ENCODE data around the gene RRN3. TPM values are rescaled to one million over a fixed set of nuclear protein-coding genes. Genes with fewer than 3 reads are reported as not detected.
"Not testable (repeated sequence)": the region's sequence is repeated elsewhere in the genome, so short reads cannot be mapped to it uniquely, and the experiment has no call there.

RRN3 gene, protein sequence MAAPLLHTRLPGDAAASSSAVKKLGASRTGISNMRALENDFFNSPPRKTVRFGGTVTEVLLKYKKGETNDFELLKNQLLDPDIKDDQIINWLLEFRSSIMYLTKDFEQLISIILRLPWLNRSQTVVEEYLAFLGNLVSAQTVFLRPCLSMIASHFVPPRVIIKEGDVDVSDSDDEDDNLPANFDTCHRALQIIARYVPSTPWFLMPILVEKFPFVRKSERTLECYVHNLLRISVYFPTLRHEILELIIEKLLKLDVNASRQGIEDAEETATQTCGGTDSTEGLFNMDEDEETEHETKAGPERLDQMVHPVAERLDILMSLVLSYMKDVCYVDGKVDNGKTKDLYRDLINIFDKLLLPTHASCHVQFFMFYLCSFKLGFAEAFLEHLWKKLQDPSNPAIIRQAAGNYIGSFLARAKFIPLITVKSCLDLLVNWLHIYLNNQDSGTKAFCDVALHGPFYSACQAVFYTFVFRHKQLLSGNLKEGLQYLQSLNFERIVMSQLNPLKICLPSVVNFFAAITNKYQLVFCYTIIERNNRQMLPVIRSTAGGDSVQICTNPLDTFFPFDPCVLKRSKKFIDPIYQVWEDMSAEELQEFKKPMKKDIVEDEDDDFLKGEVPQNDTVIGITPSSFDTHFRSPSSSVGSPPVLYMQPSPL
- total RNA-seq, result 39.4 TPM

GRCh38 chr16:15093955-15094827 is at the start of gene RRN3:
RRN3 (minus strand) TSS chr16:15094272; CDS start chr16:15094233, 39 bp downstream.
- DNase-seq (ENCODE audit: low spot score), result peak; percentile 95

GRCh38 chr16:15143601-15144091 is 49.6 kb upstream of the RRN3 start:
- DNase-seq (ENCODE audit: low spot score), result not testable (repeated sequence)

- not testable (repeated sequence) for DNase-seq (ENCODE audit: low spot score)
Observed at GRCh38 chr16:15142891-15143600, 49.0 kb upstream of the RRN3 start.

GRCh38 chr16:15142107-15142890 is 48.2 kb upstream of the RRN3 start:
- not testable (repeated sequence) for DNase-seq (ENCODE audit: low spot score)

DNA sequence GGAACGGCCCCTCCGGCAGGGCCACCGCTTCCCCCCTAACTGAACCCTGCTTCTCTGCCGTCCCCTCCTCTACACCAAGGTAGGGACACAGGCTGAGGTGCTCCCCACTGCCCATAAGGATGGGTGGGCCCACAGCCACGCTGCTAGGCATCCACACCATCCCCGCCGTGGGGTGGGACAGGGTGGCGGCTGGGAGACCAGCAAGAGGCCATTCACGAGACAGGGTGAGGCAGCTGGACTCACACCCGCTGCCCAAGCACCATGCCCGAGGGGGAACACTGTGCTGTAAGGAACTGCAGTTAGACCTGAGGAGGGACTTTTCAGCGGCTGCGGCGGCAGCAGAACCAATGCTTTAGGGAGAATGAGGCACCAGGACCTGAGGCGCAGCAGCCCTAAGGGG is 47.5 kb upstream of the RRN3 start:
- no peak for DNase-seq (ENCODE audit: low spot score)

GRCh38 chr16:15140444-15141365 is 46.6 kb upstream of the RRN3 start:
- DNase-seq (ENCODE audit: low spot score), result not testable (repeated sequence)

GRCh38 chr16:15137514-15137913 is 43.4 kb upstream of the RRN3 start:
- DNase-seq (ENCODE audit: low spot score), result not testable (repeated sequence)

GRCh38 chr16:15135483-15136360 is 41.6 kb upstream of the RRN3 start:
- DNase-seq (ENCODE audit: low spot score), result not testable (repeated sequence)

DNA sequence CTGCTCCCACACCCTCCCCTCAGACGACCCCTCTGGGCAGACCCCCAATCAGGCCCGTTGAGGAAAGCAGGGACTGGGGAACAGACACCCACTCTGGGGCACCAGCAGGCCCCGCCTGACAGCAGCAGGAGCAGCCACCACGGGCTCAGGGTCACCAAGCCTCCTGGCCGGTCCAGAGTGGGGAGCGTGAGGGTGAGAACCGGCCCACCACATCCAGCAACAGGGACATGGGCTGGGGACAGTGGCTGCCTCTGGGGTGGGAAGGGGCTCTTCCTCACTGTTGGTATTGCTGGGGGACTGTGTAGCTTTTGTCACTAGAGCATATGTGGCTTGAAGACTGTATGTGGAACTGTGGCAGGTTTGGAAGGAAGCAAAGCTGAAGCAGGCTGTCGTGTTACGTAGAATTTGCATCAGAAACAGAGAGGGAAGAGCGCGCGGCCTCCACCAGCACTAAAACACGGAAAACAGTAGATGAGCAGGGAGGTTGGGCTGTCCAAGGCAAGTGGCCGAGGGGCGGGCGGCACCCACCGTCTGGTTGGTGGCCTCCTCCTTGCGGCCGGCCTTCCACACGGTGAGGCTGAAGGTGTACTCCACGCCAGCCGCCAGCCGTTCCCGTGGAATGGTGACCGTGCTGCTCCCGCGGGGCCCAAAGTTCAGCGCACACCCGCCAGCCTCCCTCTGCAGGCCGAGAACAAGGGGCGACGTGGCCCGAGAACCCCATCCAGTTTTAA is 40.8 kb upstream of the RRN3 start:
- DNase-seq (ENCODE audit: low spot score), result not testable (repeated sequence)

GRCh38 chr16:15133554-15133953 is 39.5 kb upstream of the RRN3 start:
- not testable (repeated sequence) for DNase-seq (ENCODE audit: low spot score)

DNA sequence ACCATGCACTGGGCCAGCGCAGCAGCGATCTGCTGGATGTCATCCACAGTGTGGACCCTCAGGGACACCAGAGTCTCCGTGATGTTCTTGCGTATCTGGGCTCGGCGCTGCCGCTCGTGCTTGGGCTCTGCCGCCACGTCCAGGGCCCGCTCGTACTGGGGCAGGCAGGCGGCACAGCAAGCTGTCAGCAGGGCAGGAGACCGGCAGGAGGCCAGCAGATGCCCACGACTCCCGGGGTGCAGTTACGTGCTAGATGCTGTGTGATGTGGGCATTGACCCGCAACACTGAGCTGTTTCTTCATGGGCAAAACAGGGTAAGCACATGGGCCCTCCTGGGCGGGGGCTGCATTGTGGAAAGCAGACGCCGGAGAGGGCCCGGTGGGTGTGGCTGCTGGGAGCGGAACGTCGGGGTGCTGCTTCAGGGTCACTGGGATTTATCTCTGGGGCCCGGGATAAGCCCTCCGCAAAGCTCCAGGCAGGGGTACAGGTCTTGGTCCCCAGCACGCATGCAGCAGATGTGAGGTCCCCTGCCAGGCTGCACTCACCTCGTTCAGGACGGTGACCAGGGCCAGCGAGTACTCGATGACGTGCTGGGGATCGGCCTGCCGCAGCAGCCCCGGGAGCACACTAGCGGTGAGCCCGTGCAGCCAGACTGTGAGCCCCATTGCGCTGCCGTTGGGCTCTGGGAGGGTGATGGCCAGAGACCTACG is 38.8 kb upstream of the RRN3 start:
- DNase-seq (ENCODE audit: low spot score), result not testable (repeated sequence)

DNA sequence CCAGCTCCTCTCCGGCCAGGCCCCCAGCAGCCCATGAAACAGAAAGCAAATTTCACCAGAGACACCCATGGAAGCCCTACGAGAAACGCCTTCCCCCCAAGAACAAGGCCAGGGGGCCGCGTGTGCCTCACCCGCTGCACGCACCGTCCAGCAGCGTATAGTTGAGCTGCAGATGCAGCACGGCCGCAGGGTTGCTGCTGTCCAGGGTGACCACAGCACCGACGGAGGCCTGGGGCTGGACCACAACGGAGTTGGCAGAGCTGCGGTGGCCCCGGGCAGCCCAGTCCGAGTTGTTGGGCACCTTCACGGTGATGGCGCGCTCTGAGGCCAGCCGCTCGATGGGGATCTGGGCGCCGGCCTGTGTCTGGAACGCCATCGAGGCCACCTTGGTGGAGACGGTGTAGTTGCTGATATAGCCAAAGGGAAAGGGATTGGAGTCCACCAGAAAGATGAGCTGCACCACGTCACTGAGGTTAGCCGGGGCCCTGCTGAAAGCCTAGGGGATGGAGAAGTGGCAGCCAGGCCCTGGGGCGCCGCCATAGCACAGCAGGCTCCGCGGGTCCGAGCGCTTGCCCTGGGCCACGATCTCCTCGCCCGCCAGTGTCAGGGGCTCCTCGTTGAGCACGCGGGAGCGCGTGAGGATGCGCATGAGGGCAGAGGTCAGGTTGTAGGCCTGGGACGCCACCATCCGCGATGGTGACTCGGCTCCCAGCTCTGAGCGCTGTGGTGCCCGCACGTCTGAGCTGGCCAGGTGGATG is 37.0 kb upstream of the RRN3 start:
- peak; percentile 20 for DNase-seq (ENCODE audit: low spot score)

DNA sequence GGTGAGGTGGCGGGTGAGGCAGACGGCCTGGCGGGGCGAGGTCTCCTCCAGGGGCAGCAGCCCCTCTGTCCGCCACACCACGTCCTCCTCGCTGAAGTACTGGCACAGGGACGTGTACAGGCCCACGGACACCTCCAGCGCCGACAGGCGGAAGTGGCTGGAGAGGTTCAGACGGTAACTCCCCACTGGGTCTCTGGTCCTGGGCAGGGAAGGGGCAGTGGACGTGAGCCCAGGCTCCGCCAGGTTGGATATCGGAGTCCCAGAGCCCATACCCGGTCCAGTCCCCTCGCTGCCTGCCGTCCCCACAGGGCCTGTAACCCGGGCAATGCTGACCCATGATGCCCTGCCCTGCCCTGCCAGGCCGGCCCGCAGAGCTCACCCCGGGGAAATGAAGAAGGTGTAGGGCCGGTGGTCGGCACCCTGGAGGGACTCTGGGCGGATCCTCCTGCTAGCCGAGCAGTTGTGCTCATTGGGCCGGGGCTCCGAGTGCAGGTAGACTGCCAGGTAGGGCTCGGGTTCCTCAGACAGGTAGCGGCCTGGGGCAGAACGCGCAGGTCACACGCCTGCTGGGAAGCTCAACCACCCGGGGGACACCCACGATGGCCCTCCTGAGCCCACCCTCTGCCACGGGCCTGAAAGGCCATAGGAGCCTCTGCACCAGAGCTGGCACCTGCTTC is 36.3 kb upstream of the RRN3 start:
- peak; percentile 30 for DNase-seq (ENCODE audit: low spot score)

GRCh38 chr16:15127641-15128425 is 33.8 kb upstream of the RRN3 start:
- DNase-seq (ENCODE audit: low spot score), result peak; percentile 34

Measured in ureter (tissue), 1 donor.